NCI-H128 (cell line): Measurements from ENCODE around the gene ILDR1.
"Not testable (repeated sequence)": the region's sequence is repeated elsewhere in the genome, so short reads cannot be mapped to it uniquely, and the experiment has no call there.

Source experiments
- DNase-seq: peaks from one replicate; lab custom pipeline; 2025; ENCODE audit not compliant: unreplicated experiment; lab: John Stamatoyannopoulos, UW

ILDR1 gene

DNA sequence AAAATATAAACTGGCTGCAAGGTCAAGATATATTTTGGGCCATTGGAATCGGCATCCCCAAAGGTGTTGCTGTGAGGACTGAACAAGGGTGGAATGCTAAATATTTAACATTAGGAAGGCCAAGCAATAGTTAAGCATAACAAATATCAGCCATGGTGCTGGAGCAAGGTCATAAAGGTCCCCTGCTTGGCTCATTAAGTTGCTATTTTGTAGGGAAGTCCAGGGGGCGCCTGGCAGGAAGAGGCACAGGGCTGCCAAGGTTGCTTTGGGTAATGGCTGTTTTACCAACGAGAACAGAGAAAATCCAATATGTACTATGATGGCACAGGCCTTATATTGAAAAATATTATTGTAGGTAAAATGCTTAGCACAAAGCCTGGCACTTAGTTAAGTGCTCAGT is 65.7 kb downstream of the ILDR1 start:
- DNase-seq = no peak

DNA sequence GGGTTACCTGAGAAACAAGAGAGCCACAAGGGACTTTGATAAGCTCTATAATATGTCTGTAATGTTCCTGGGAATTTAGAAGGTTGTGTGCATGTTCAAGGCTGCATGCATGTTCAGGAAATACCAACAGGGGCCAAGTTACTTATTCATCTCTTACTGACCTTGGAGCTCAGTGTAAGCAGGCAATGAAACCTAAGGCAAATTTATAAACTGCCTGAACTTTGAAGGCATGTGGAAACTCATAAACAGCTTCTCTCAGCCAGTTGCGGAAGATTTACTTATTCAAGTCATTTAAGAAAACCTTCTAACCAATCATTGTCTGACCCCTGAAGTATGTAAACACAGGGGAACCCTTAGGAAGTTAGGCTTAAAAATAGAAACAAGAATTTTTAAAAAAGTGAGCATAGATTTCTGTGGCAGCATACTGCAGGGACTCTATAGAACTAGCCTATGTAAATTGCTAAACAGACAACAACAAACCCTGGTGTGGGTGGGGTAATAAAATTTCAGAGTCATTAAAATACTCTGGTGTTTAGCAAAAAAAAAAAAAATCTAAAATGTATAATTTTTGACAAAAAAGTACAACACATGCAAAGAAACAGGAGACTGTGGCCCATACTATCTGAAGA is 70.6 kb downstream of the ILDR1 start:
- DNase-seq = no peak

DNA sequence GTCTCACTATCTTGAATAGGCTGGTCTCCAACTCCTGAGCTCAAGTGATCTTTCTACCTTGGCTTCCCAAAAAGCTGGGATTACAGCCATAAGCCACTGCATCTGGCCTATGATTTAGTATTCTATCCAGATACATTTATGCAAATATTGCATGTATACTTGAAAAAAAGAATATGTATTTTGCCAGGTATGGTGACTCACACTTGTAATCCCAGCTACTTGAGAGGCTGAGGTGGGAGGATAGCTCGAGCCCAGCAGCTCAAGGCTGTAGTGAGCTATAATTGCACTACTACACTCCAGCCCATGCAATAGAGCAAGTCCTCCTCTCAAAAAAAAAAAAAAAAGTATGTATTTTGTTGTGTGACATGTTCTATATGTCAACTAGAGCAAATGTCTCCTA is 73.4 kb downstream of the ILDR1 start:
- no peak for DNase-seq

DNA sequence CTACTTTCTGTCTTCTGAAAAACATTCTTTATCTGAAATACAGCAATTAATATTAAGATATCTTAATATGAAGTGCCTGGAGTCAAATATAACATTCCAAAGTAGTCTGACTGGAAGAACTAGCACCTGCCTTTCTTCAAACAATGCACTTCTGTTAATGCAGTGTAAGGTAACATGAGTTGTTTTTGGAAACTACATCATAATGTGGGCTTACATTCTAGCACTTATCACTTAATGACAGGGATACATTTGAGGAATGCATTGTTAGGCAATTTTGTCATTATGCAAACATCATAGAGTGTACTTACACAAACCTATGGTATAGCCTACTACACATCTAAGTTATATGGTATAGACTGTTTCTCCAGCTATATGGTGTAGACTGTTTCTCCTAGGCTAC is 78.6 kb downstream of the ILDR1 start:
- no peak for DNase-seq

DNA sequence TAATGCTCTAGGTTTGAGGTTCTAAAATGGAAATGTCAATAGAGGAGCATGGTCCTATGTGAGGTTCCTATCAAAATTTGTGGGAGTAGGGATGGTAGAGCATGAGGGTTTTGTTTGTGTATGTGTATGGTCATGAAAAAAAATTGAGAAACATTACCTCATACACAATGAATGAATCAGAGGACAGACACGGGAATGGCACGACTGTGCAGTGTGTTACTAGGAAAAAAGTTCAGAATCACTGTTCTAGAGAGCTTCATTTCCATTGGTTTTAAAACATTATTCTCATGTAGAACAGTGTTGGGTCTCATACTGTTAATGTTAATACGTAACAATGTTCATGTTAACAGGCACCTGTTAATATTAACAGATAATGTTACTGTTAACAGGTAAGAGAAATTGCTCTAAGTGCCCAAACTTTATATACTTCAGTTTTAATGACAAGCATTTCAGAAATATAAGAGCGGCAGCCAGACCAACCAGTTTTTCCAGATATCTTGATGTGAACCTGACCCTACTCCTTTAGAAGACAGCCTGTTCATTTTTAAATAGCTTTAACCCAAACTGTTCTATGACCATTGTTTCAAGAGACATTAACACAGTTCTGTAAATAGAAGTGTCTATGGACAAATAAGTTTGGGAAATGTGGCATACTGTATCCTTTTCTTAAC is 79.8 kb downstream of the ILDR1 start:
- no peak for DNase-seq

DNA sequence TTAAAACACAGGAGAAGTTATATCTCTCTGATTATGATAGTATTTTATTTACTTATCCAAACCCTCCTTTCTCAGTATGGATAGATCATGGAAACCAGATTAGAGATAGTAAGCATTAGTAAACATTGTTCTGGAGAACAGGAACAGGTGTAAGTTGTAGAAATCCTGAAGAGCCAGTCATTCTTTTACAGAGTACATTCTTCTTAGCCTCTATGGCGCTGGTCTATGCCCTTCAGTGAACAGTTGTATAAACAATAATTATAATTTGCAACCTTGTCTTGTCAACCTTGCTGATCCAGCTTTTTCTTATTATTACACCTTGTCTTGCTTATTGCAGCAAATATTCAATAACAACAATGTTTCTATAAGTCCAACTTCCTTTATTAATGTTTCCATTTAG is 80.5 kb downstream of the ILDR1 start:
- no peak for DNase-seq

DNA sequence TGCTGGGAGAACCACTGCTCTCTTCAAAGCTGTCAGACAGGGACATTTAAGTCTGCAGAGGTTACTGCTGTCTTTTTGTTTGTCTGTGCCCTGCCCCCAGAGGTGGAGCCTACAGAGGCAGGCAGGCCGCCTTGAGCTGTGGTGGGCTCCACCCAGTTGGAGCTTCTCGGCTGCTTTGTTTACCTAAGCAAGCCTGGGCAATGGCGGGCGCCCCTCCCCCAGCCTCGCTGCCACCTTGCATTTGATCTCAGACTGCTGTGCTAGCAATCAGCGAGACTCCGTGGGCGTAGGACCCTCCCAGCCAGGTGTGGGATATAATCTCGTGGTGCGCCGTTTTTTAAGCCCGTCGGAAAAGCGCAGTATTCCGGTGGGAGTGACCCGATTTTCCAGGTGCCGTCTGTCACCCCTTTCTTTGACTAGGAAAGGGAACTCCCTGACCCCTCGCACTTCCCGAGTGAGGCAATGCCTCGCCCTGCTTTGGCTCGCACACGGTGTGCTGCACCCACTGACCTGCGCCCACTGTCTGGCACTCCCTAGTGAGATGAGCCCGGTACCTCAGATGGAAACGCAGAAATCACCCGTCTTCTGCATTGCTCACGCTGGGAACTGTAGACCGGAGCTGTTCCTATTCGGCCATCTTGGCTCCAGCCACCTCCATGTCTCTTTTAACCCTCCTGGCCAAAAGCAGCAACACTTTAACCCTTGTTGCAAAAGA is 83.7 kb downstream of the ILDR1 start:
- not testable (repeated sequence) for DNase-seq
